ENCODE results near the gene HAGH.
"Not testable (repeated sequence)": the region's sequence is repeated elsewhere in the genome, so short reads cannot be mapped to it uniquely, and the experiment has no call there.

Gene HAGH

DNA sequence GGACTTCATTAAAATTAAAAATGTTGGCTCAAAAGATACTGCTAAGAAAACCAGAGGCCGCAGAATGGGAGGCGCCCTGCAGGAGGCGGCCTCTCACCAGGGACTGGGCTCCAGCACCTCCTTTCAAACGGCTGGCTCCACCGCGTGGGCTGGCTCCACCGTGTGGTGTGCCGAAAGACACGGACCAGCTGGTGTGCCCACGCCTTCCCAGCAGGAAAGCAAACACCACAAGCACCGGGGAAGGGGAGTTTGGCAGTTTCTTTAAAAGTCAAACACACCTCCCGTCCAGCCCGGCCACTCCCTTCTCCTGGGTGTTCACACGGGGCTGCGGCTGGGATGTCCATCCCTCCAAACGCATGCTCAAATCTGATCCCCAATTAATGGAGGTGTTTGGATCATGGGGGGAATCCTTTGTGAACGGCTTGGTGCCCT is 13.9 kb downstream of the HAGH start:
- Histone ChIP-seq H3K36me3 (replicated peaks) (peaks cover 25% of the 10 kb centered on the region), H3K9me3 (no peaks in the 10 kb centered on the region), H3K4me1 (no peaks in the 10 kb centered on the region), H3K27me3 (ENCODE audit: low read depth) (no peaks in the 10 kb centered on the region), H3K4me3 (no peak overlapping the region)
- in situ Hi-C loops (cut with MboI; ENCODE audit: low sequenced_read_pairs): no loop called here
- DNase-seq (ENCODE audit: low spot score in 2 of 2): peak; percentile 6 to 66

DNA sequence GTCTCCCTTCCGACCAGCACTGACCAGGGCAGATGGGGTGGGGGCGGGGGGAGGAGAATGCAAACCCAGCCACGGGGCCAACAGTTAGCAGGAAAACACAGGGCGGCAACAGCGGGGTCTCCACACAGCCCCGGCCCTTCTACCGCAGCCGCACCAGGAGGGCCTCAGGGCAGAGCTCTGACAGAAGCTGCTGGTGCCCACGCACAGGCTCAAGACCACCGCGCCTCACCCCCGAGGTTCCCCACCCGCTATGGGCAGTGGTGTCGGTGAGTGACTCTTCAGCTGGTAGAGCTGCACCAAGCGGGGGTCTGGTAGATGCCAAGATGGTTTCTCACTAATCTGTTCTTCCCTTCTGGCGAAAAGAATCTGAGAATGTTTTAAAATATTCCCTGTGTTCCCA is 16.1 kb downstream of the HAGH start:
- in situ Hi-C loops (cut with MboI; ENCODE audit: low sequenced_read_pairs): no loop called here
- DNase-seq (ENCODE audit: low spot score in 2 of 2): no peak
- H3K4me1 ChIP-seq: no peaks in the 10 kb centered on the region
- H3K36me3 ChIP-seq (replicated peaks): peaks cover 22% of the 10 kb centered on the region
- no peak overlapping the region for H3K4me3 ChIP-seq
- H3K27me3 ChIP-seq (ENCODE audit: low read depth): no peaks in the 10 kb centered on the region
- H3K9me3 ChIP-seq: no peaks in the 10 kb centered on the region

DNA sequence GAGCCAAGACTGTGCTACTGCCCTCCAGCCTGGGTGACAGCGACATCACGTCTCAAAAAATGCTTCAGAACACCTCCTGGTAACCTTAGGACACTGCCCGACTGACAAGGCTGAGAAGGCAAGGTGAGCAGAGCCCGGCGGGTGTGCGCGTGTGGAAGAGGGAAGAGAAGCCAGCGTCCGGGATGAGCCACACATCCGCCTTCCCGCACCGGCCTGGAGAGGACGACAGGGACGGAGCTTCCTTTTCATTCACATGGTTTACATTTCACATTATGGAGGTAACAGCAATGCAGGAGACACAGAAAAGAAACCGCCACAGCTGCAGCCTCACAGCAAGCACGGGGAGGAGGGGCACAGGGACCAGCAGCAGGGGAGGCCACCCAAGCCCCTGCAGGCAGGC is 16.5 kb downstream of the HAGH start:
- no peak for DNase-seq (ENCODE audit: low spot score in 2 of 2)
- no peaks in the 10 kb centered on the region for H3K4me1 ChIP-seq
- H3K9me3 ChIP-seq: no peaks in the 10 kb centered on the region
- H3K27me3 ChIP-seq (ENCODE audit: low read depth): no peaks in the 10 kb centered on the region
- peaks cover 22% of the 10 kb centered on the region for H3K36me3 ChIP-seq (replicated peaks)
- H3K4me3 ChIP-seq: no peak overlapping the region
- in situ Hi-C loops (cut with MboI; ENCODE audit: low sequenced_read_pairs): no loop called here

DNA sequence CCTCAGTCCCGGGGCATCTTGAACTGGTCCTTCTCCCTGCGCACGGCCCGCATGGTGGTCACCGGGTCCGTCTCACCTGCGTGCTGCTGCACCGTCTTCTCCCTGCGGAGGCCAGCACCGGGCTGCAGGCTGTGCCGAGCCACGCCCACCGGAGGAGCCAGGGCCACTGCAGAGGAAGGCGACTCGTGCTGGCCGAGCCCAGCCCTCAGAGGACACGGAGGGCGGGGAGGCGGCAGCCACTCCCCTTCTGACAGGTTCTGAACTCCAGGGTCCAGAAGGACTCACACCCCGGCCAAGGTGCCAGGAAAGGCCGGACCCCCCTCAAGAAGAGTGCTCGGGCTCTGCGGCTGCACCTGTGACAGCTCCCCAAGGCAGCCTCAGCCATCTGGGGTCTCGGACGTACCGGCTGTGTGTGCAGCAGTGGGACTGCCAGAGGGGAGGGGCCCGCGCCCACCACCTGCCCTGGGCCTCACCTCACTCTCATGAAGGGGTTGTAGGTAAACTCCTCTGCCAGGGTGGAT is 17.3 kb downstream of the HAGH start:
- no peak for DNase-seq (ENCODE audit: low spot score in 2 of 2)
- no peak overlapping the region for H3K4me3 ChIP-seq
- no peaks in the 10 kb centered on the region for H3K9me3 ChIP-seq
- peaks cover 22% of the 10 kb centered on the region for H3K36me3 ChIP-seq (replicated peaks)
- in situ Hi-C loops (cut with MboI; ENCODE audit: low sequenced_read_pairs): no loop called here
- H3K4me1 ChIP-seq: no peaks in the 10 kb centered on the region
- H3K27me3 ChIP-seq (ENCODE audit: low read depth): no peaks in the 10 kb centered on the region

DNA sequence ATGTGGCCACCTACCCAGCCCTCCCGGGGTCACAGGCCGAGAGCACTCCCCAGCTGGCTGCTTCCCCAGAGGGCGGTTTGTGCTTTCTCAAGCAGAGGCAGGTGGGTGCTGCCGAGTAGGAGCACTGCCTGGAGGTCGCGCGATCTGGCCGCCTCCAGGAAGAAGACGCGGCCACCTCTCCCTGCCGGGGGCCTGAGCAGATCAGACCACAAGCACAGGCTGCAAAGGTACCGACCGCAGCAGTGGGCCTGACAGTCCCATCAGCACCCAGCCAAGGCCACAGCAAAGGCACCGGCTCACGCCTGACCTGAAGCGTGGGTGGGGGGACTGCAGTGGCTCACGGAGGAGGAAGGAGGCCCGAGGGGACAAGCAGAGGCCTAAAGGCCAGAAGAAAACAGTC is 17.9 kb downstream of the HAGH start:
- no peaks in the 10 kb centered on the region for H3K4me1 ChIP-seq
- no peaks in the 10 kb centered on the region for H3K27me3 ChIP-seq (ENCODE audit: low read depth)
- H3K9me3 ChIP-seq: no peaks in the 10 kb centered on the region
- DNase-seq (ENCODE audit: low spot score in 2 of 2): no peak
- in situ Hi-C loops (cut with MboI; ENCODE audit: low sequenced_read_pairs): no loop called here
- no peak overlapping the region for H3K4me3 ChIP-seq
- H3K36me3 ChIP-seq (replicated peaks): peaks cover 22% of the 10 kb centered on the region

DNA sequence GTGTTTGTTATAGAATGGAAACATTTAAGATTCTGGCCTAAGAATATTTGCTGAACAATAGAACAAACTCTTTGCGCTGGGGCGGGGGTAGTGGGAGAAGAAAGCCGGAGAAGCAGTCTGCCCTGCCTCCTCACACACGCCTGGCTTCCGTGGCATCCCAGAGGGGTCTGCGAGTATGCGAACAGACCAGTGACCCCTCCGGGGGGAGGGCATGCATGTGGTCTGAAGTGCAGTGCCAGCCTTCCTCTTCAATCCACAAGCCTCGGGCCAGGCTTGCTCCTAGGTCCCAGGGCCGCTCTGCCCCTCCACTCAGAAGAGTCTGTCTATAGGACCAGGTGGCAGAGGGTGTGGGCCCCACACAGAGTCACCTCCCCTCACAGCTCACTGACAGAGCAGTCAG is 19.0 kb downstream of the HAGH start:
- Histone ChIP-seq H3K4me3 (no peak overlapping the region), H3K9me3 (no peaks in the 10 kb centered on the region), H3K36me3 (replicated peaks) (peaks cover 22% of the 10 kb centered on the region), H3K4me1 (no peaks in the 10 kb centered on the region), H3K27me3 (ENCODE audit: low read depth) (no peaks in the 10 kb centered on the region)
- DNase-seq (ENCODE audit: low spot score in 2 of 2): no peak
- in situ Hi-C loops (cut with MboI; ENCODE audit: low sequenced_read_pairs): no loop called here

DNA sequence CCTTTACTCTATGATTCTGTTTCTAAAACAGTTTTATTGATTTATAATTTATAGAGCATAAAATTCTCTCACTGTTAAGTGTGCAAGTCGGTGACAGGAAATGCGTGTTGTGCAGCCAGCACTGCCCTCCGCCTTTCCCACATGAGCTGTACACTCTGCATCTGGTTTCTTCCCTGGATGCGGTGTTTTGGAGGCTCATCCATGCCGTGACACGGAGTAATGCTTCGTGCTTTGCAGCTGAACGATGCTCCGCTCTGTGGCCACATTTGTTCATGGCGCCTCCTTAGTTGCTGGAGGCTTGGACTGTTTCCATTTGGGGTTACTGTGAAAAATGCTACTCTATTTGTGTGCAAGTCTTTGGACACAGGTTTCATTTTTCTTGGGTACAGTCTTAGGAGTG is 25.9 kb downstream of the HAGH start:
- no peak overlapping the region for H3K4me3 ChIP-seq
- no peaks in the 10 kb centered on the region for H3K4me1 ChIP-seq
- in situ Hi-C loops (cut with MboI; ENCODE audit: low sequenced_read_pairs): no loop called here
- peaks cover 16% of the 10 kb centered on the region for H3K9me3 ChIP-seq
- H3K27me3 ChIP-seq (ENCODE audit: low read depth): no peaks in the 10 kb centered on the region
- no peak for DNase-seq (ENCODE audit: low spot score in 2 of 2)
- no peaks in the 10 kb centered on the region for H3K36me3 ChIP-seq (replicated peaks)

DNA sequence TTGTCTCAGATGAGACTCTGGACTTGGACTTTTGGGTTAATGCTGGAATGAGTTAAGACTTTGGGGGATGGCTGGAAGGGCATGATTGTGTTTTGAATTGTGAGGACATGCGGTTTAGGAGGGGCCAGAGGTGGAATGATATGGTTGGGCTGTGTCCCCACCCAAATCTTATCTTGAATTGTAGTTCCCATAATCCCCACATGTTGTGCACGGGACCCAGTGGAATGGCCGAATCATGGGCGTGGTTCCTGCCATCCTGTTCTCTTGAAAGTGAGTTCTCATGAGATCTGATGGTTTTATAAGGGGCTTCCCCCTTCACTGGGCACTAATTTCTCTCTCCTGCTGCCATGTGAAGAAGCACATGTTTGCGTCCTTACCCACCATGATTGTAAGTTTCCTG is 27.4 kb downstream of the HAGH start:
- H3K27me3 ChIP-seq (ENCODE audit: low read depth); H3K4me1 ChIP-seq; H3K4me3 ChIP-seq; H3K36me3 ChIP-seq (replicated peaks); in situ Hi-C loops (cut with MboI; ENCODE audit: low sequenced_read_pairs); DNase-seq (ENCODE audit: low spot score in 2 of 2): not testable (repeated sequence)
- H3K9me3 ChIP-seq: peaks cover 16% of the 10 kb centered on the region

DNA sequence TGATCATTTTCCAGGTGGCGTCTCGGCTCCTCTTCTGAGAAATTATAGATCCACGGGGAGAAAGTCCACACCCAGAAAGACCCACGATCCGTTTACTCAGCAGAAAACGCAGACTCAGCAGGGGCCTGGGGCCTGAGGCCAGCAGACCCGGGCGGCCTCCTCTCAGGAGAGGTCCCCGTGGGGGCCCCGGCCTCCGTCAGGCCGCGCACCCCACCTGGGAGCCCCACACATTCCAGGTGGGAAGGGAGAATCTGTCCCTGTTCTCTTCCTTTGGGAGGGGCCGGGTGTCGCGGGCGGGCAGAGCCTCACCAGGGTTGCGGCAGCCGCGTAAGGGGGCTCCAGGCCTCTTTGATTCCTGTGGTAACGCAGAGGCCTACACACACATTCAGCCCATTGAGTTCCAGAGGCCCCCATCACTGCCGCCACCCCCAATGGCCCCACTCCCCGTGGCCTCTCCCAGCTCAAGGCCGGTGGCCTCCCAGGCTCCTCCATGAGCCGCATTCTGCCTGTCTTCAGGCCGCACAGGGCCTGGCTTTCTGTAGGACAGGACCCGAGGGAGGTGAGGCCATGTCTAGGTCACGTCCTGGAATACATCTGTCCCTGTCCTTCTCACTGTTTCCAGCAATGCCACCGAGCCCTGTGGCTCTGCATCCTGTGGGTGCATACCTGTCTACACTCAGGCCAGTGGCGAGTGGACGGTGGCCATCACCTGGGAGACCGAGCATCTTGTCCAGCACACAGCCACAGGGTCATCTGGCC is 31.5 kb downstream of the HAGH start:
- in situ Hi-C loops (cut with MboI; ENCODE audit: low sequenced_read_pairs): no loop called here

DNA sequence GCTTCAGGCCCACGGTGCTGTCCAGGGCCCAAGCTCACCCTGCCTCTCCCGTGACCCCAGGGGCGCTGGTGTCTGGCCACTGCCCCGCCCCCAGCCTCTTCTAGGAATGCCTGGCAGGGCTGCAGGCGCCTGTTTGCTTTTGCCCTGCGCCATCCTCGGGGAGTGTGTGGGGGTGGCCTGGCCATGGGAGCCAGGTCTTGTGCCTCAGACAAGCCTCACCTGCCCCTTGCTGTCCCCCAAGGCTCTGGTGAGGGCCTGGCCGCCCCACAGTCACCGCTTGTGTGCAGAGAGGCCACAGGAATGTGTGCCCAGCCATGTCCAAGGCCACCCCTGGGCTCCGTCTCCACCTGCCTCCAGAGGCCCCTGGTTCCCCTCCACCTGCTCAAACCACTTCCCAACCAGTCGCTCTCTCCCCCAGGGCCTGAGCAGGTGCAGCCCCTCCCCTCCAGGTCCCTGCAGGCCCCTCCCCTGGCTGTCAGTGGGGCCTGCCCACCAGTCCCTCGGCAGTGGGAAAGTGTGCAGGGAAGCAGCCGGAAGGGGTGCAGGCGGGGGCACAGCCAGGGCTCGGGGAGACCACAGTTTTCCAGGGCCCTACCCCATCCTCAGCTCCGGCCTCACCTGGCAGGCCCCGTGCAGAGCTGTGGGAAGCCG is 32.3 kb downstream of the HAGH start:
- Histone ChIP-seq H3K9me3 (peaks cover 10% of the 10 kb centered on the region), H3K27me3 (ENCODE audit: low read depth) (no peaks in the 10 kb centered on the region), H3K4me1 (no peaks in the 10 kb centered on the region), H3K36me3 (replicated peaks) (no peaks in the 10 kb centered on the region; the same call in 1 of the 2 replicates), H3K4me3 (no peak overlapping the region)
- in situ Hi-C loops (cut with MboI; ENCODE audit: low sequenced_read_pairs): no loop called here
- DNase-seq (ENCODE audit: low spot score in 2 of 2): no peak

More for the DNA sequence above, 31.5 kb downstream of the HAGH start:
- H3K36me3 ChIP-seq (replicated peaks): no peaks in the 10 kb centered on the region; the same call in 1 of the 2 replicates
- H3K4me1 ChIP-seq: no peaks in the 10 kb centered on the region
- no peak overlapping the region for H3K4me3 ChIP-seq
- H3K27me3 ChIP-seq (ENCODE audit: low read depth): no peaks in the 10 kb centered on the region
- peaks cover 13% of the 10 kb centered on the region for H3K9me3 ChIP-seq
- no peak for DNase-seq (ENCODE audit: low spot score in 2 of 2)

DNA sequence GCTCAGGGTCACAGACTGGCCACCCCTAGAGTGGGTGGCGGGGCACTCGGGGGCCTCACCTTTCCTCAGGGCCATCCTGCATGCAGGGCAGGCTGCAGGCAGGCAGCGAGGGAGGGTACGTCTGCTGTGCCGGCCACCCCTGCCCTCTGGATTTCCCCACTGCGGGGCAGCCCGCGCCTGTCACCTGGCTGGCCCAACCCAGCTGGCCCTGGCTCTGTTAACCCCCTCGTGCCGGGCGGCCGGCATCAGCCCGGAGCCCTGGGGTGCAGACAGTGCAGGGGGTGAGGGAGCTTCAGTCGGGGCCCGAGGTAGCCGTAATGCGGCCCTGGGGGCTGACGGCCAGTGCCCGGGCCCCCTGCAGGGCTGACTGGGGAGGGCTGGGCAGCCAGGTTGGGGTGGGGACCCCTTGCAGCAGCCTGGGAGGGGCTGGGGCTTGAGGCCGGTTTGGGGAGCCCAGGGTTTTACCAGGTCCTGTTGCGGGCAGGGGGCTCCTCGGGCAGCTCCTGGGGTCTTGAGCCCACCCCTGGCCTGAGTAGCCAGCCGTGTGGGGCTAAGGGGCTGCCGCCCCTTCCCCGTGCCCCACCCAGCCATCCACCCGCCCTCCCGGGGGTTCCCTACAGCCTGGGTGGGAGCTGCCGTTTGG is 32.9 kb downstream of the HAGH start, which contains the start of gene IGFALS:
Gene IGFALS (minus strand): TSS at position 128 of the 643 bp plus-strand sequence. CDS start 53 bp downstream, at position 75.
- Histone ChIP-seq H3K4me1 (no peaks in the 10 kb centered on the region), H3K9me3 (peaks cover 8% of the 10 kb centered on the region), H3K27me3 (ENCODE audit: low read depth) (no peaks in the 10 kb centered on the region), H3K4me3 (no peak within 1 kb of the TSS), H3K36me3 (replicated peaks) (peaks cover 3% of the 10 kb centered on the region; the same call in 1 of the 2 replicates)
- DNase-seq (ENCODE audit: low spot score in 2 of 2): no peak
- in situ Hi-C loops (cut with MboI; ENCODE audit: low sequenced_read_pairs): no loop called here

DNA sequence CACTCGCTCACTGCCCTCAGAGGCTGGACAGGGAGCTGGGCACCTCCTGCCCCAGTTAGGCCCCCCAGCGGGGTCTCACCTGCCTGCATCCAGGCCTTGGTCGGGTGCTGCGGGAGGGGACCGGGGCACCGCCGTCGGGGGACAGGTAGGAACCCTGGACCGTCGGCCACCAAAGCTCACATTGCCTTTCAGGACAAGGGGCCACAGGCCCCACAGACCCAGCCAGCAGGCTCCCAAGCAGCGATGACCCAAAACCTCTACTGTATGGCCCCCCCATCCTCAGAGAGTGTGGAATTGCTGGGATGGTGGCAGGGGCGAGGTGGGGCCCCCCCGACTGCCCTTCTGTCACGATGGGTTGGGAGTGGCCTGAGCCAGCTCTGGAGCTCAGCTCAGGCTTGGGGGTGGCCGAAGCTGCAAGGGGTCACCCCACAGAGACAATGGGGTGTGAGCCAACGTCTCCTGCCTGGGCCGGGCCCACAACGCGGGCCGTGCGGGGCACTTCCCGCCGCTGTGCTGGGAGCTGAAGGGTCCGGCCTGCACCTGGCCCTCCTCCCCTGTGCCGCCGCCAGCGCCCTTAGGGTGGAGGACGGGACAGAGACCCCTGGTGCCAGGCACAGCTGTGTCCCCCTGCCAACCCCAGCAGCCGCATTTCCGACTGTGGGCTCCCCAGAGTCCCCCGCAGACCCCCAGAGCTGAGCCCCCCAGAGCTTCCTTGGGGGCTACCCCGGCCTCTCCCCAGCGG is 33.6 kb downstream of the HAGH start:
- in situ Hi-C loops (cut with MboI; ENCODE audit: low sequenced_read_pairs): no loop called here
- no peaks in the 10 kb centered on the region for H3K27me3 ChIP-seq (ENCODE audit: low read depth)
- peaks cover 6% of the 10 kb centered on the region; the same call in 1 of the 2 replicates for H3K36me3 ChIP-seq (replicated peaks)

More for the DNA sequence above, 33.6 kb downstream of the HAGH start:
- Histone ChIP-seq H3K4me1 (no peaks in the 10 kb centered on the region), H3K4me3 (no peak overlapping the region), H3K9me3 (peaks cover 2% of the 10 kb centered on the region)
- DNase-seq (ENCODE audit: low spot score in 2 of 2): no peak
